HCT116 (cell line): ENCODE measurements around the gene ARHGEF39. TPM values are rescaled to one million over a fixed set of nuclear protein-coding genes. Genes with fewer than 3 reads are reported as not detected.

Source experiments
- ATAC-seq: fragments of 200-7000 bp; cut with Tn5 transposase; 2 replicates; pipeline ENCODE4 v1.9.1; 2020; ENCODE audit warnings: mild to moderate bottlenecking, moderate library complexity
- BruUV-seq: library from RNA; stranded (reverse); fragments of 400-500 nt; replicated peaks from 2 replicates; lab custom pipeline; 2021; lab: Mats Ljungman, UMichigan
- CTCF ChIA-PET: fragments of 300-600 bp; sonication (Branson Sonifier 250); formaldehyde crosslinking; loops from one replicate; lab custom pipeline; 2021; ENCODE audit warnings: antibody characterized with exemption; lab: Charles Lee
- POLR2A ChIA-PET: fragments of 300-600, 350-600 bp; sonication (Branson Sonifier 250); formaldehyde crosslinking; loops from one replicate; lab custom pipeline; 2021; ENCODE audit warnings: antibody characterized with exemption; lab: Charles Lee
- RAD21 ChIA-PET, 2 experiments: fragments of 300-600 bp; sonication (Branson Sonifier 250); formaldehyde crosslinking; loops; one replicate each; lab custom pipeline; 2023; ENCODE audit warnings: low total read pairs in 2 of 2; ENCODE audit not compliant: uncharacterized antibody in 2 of 2, unreplicated experiment in 2 of 2, low non-redundant PET in 1 of 2; lab: Charles Lee
- DNase-seq: peaks from one replicate; pipeline ENCODE4 v3.0.0-alpha.2; 2010; ENCODE audit warnings: low read depth, low spot score
- H2AFZ ChIP-seq: fragments of 200-600 bp; shearing (Covaris generic), sonication (generic); 2 replicates; pipeline ENCODE4 v1.6.1; 2017; ENCODE audit warnings: low read depth, mixed run types, mixed read lengths, antibody characterized with exemption, low read length; ENCODE audit not compliant: poor library complexity, severe bottlenecking
- H3K27ac ChIP-seq: 2 replicates; pipeline ENCODE4 v1.5.1; 2012; ENCODE audit warnings: low read depth, low read length
- H3K27me3 ChIP-seq: fragments of 200-600 bp; sonication (generic); 2 replicates; pipeline ENCODE4 v1.6.1; 2016; ENCODE audit warnings: mixed run types, low read length, mixed read lengths; ENCODE audit not compliant: insufficient read depth
- H3K36me3 ChIP-seq, 2 experiments: fragments of 200-500 bp in 1 of 2; fragments of 200-600 bp in 1 of 2; sonication (Bioruptor generic) in 1 of 2; sonication (generic) in 1 of 2; 2 replicates each; pipeline versions ENCODE4 v1.5.1 to v1.6.1; 2014 to 2016; ENCODE audit warnings: low read length in 2 of 2, inconsistent platforms in 1 of 2, mixed read lengths in 1 of 2, mixed run types in 1 of 2; ENCODE audit not compliant: insufficient read depth in 2 of 2, control insufficient read depth in 1 of 2
- H3K4me1 ChIP-seq, 2 experiments: fragments of 200-600 bp in 1 of 2; sonication (generic) in 1 of 2; 2 replicates each; pipeline versions ENCODE4 v1.5.1 to v1.6.1; 2012 to 2017; ENCODE audit warnings: low read length in 2 of 2, inconsistent platforms in 1 of 2, mild to moderate bottlenecking in 1 of 2, mixed read lengths in 1 of 2, mixed run types in 1 of 2, moderate library complexity in 1 of 2; ENCODE audit not compliant: insufficient read depth in 2 of 2, control insufficient read depth in 1 of 2
- H3K4me2 ChIP-seq: fragments of 200-600 bp; sonication (generic); 2 replicates; pipeline ENCODE4 v1.6.1; 2017; ENCODE audit warnings: mixed run types, low read length, mixed read lengths
- H3K4me3 ChIP-seq, 2 experiments: fragments of 200-600 bp in 1 of 2; sonication (generic) in 1 of 2; replicated peaks in 1 of 2; 2 replicates each; pipeline ENCODE4 v1.5.1; 2011 to 2016; ENCODE audit warnings: low read length in 2 of 2, control low read depth in 1 of 2, low read depth in 1 of 2, mild to moderate bottlenecking in 1 of 2, mixed read lengths in 1 of 2, mixed run types in 1 of 2
- H3K79me2 ChIP-seq: fragments of 200-600 bp; sonication (generic); 2 replicates; pipeline ENCODE4 v1.6.1; 2017; ENCODE audit warnings: mild to moderate bottlenecking, mixed run types, low read length, moderate library complexity, mixed read lengths; ENCODE audit not compliant: insufficient read depth
- H3K9ac ChIP-seq: fragments of 200-600 bp; sonication (generic); 2 replicates; pipeline ENCODE4 v1.6.1; 2016; ENCODE audit warnings: low read length, mixed read lengths
- H3K9me2 ChIP-seq: fragments of 200-600 bp; sonication (generic), shearing (Covaris generic); 2 replicates; pipeline ENCODE4 v1.6.1; 2017; ENCODE audit warnings: mixed run types, mild to moderate bottlenecking, moderate library complexity; ENCODE audit not compliant: insufficient read depth
- H3K9me3 ChIP-seq, 2 experiments: fragments of 200-500 bp in 1 of 2; fragments of 200-600 bp in 1 of 2; sonication (Bioruptor generic) in 1 of 2; sonication (generic) in 1 of 2; 2 replicates each; pipeline ENCODE4 v1.6.1; 2014 to 2017; ENCODE audit warnings: low read length in 2 of 2, mixed read lengths in 2 of 2, inconsistent platforms in 1 of 2, low read depth in 1 of 2, mild to moderate bottlenecking in 1 of 2, mixed run types in 1 of 2, moderate library complexity in 1 of 2; ENCODE audit not compliant: control insufficient read depth in 1 of 2, insufficient read depth in 1 of 2
- H4K20me1 ChIP-seq: fragments of 200-600 bp; sonication (generic), shearing (Covaris generic); 2 replicates; pipeline ENCODE4 v1.6.1; 2017; ENCODE audit warnings: mixed run types, mild to moderate bottlenecking, moderate library complexity; ENCODE audit not compliant: insufficient read depth
- ATF3 ChIP-seq: IDR thresholded peaks from 2 replicates; pipeline ENCODE4 v1.6.1; 2012
- CBX3 ChIP-seq: IDR thresholded peaks from 2 replicates; pipeline ENCODE4 v1.6.1; 2012; ENCODE audit warnings: low read depth
- CEBPB ChIP-seq: IDR thresholded peaks from 2 replicates; pipeline ENCODE4 v1.6.1; 2012; ENCODE audit warnings: low read depth
- EGR1 ChIP-seq: IDR thresholded peaks from 2 replicates; pipeline ENCODE4 v1.6.1; 2012; ENCODE audit warnings: low read depth
- ELF1 ChIP-seq: IDR thresholded peaks from 2 replicates; pipeline ENCODE4 v1.6.1; 2012; ENCODE audit warnings: low read depth, borderline replicate concordance
- EZH2 ChIP-seq: fragments of 200-600 bp; sonication (generic); IDR thresholded peaks from 2 replicates; pipeline ENCODE4 v1.6.1; 2017; ENCODE audit warnings: antibody characterized with exemption, mixed run types
- EZH2phosphoT487 ChIP-seq: fragments of 200-600 bp; IDR thresholded peaks from 2 replicates; pipeline ENCODE4 v1.6.1; 2018; ENCODE audit warnings: antibody characterized with exemption, borderline replicate concordance
- FOSL1 ChIP-seq: IDR thresholded peaks from 2 replicates; pipeline ENCODE4 v1.6.1; 2012; ENCODE audit warnings: low read depth
- JUND ChIP-seq: IDR thresholded peaks from 2 replicates; pipeline ENCODE4 v1.6.1; 2012
- POLR2A ChIP-seq: IDR thresholded peaks from 2 replicates; pipeline ENCODE4 v1.7.0; 2011; ENCODE audit warnings: borderline replicate concordance; ENCODE audit not compliant: insufficient read depth, insufficient read length; ENCODE audit errors: extremely low read depth
- POLR2AphosphoS5 ChIP-seq: IDR thresholded peaks from 2 replicates; pipeline ENCODE4 v1.6.1; 2011; ENCODE audit warnings: mild to moderate bottlenecking, low read depth, low read length, moderate library complexity
- RAD21 ChIP-seq: IDR thresholded peaks from 2 replicates; pipeline ENCODE4 v1.6.1; 2012; ENCODE audit warnings: low read depth, mild to moderate bottlenecking
- SP1 ChIP-seq: IDR thresholded peaks from 2 replicates; pipeline ENCODE4 v1.6.1; 2012; ENCODE audit warnings: low read depth
- TCF7L2 ChIP-seq: IDR thresholded peaks from 2 replicates; pipeline ENCODE4 v1.7.0; 2011; ENCODE audit warnings: borderline replicate concordance, inconsistent platforms; ENCODE audit not compliant: insufficient read depth, insufficient read length; ENCODE audit errors: extremely low read depth
- YY1 ChIP-seq: IDR thresholded peaks from 2 replicates; pipeline ENCODE4 v1.6.1; 2011; ENCODE audit warnings: low read length, low read depth, moderate library complexity, mild to moderate bottlenecking; ENCODE audit not compliant: insufficient replicate concordance; ENCODE audit errors: extremely low read depth
- ZFX ChIP-seq: fragments of 450-650 bp; IDR thresholded peaks from 2 replicates; pipeline ENCODE4 v1.6.1; 2017
- intact Hi-C: fragments of 100-400 bp; cut with micrococcal nuclease; formaldehyde crosslinking; loops from 2 replicates; pipeline ENCODE4 v1.10.0; 2022
- total RNA-seq: library from RNA; stranded (reverse); gene quantifications from one replicate; pipeline ENCODE4 v1.2.1, GENCODE V29; 2021; ENCODE audit not compliant: unreplicated experiment
- TF ChIP-seq, protein P1 (sequence below), 3 experiments: fragments of 200-600 bp in 1 of 3; sonication (generic) in 1 of 3; IDR thresholded peaks in 2 of 3; conservative IDR thresholded peaks in 1 of 3; 2 replicates each; pipeline ENCODE4 v1.5.1; 2012 to 2017; ENCODE audit warnings: low read depth in 2 of 3, low read length in 2 of 3, antibody characterized with exemption in 1 of 3, borderline replicate concordance in 1 of 3, control low read depth in 1 of 3, mild to moderate bottlenecking in 1 of 3, mixed read lengths in 1 of 3, mixed run types in 1 of 3, moderate library complexity in 1 of 3; ENCODE audit not compliant: insufficient read depth in 1 of 3
- TF ChIP-seq, protein P2 (sequence below): IDR thresholded peaks from 2 replicates; pipeline ENCODE4 v1.6.1; 2012

ARHGEF39 gene
- total RNA-seq, 1 experiment from 2014 or later, result 29.8 TPM

DNA sequence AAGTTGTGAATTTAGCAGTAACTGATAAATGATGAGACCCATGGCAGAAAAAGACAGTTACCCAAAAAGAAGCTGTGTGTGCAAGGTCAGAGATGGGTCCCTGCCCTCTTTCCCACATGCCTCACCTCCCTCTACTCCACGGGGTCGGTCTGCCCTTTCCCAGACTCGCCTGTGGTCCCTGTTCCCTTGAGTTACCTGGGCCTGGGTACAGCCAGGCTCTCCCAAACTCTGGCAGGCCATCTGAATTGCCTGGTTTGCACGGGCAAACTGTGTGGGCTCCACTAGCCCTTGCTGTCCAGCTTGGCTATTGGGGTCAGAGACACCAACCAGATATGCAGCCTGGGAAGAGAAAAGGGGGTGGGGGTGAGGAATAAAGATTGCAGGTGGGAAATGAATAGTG is 43.2 kb upstream of the ARHGEF39 start:
- no peak overlapping the region for H3K27ac ChIP-seq
- H4K20me1 ChIP-seq, result no peaks in the 10 kb centered on the region
- H3K4me3 ChIP-seq, result no peak overlapping the region
- RAD21 ChIA-PET, result no interaction called here
- ATAC-seq (no peak), DNase-seq (no peak)
- CTCF ChIA-PET, result no interaction called here
- no peak overlapping the region for H2AFZ ChIP-seq
- H3K4me1 ChIP-seq, result no peaks in the 10 kb centered on the region
- H3K36me3 ChIP-seq, result peaks cover 55 to 74% of the 10 kb centered on the region in 2 experiments
- POLR2A ChIA-PET, result no interaction called here
- no peaks in the 10 kb centered on the region for H3K9me2 ChIP-seq
- TF ChIP-seq, protein P1, sequence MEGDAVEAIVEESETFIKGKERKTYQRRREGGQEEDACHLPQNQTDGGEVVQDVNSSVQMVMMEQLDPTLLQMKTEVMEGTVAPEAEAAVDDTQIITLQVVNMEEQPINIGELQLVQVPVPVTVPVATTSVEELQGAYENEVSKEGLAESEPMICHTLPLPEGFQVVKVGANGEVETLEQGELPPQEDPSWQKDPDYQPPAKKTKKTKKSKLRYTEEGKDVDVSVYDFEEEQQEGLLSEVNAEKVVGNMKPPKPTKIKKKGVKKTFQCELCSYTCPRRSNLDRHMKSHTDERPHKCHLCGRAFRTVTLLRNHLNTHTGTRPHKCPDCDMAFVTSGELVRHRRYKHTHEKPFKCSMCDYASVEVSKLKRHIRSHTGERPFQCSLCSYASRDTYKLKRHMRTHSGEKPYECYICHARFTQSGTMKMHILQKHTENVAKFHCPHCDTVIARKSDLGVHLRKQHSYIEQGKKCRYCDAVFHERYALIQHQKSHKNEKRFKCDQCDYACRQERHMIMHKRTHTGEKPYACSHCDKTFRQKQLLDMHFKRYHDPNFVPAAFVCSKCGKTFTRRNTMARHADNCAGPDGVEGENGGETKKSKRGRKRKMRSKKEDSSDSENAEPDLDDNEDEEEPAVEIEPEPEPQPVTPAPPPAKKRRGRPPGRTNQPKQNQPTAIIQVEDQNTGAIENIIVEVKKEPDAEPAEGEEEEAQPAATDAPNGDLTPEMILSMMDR (IDR thresholded peaks at IDR 0.05 in 2 of 3, conservative IDR thresholded peaks at IDR 0.05 in 1 of 3; ENCODE audit: borderline replicate concordance in 1 of 3, insufficient read depth in 1 of 3, low read depth in 2 of 3, low read length in 2 of 3), result no peak
- TF ChIP-seq YY1 (no peak), FOSL1 (no peak), CEBPB (no peak), EZH2 (no peak), SP1 (no peak), POLR2A (no peak), ELF1 (no peak), EGR1 (no peak), EZH2phosphoT487 (no peak), CBX3 (no peak), POLR2AphosphoS5 (no peak), JUND (no peak), RAD21 (no peak), ZFX (no peak), TCF7L2 (no peak), ATF3 (no peak)
- TF ChIP-seq, protein P2, sequence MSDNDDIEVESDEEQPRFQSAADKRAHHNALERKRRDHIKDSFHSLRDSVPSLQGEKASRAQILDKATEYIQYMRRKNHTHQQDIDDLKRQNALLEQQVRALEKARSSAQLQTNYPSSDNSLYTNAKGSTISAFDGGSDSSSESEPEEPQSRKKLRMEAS, result no peak
- H3K9ac ChIP-seq, result no peak overlapping the region
- H3K4me2 ChIP-seq, result no peak overlapping the region
- BruUV-seq, result no TSS peak
- intact Hi-C loops, result no loop called here
- no peaks in the 10 kb centered on the region for H3K9me3 ChIP-seq
- H3K27me3 ChIP-seq, result no peaks in the 10 kb centered on the region
- no peaks in the 10 kb centered on the region for H3K79me2 ChIP-seq
